HG03060 (cell line): ENCODE data around the gene NUDT10.
A peak's percentile ranks its signal among the peaks of the same experiment; 100 is the strongest.
"Not testable (repeated sequence)": the region's sequence is repeated elsewhere in the genome, so short reads cannot be mapped to it uniquely, and the experiment has no call there.

Source experiments
- ATAC-seq: cut with Tn5 transposase; IDR thresholded peaks from one replicate; pipeline ENCODE4 v1.9.1; 2021; ENCODE audit warnings: low read depth, moderate number of reproducible peaks; ENCODE audit not compliant: unreplicated experiment

NUDT10 gene

DNA sequence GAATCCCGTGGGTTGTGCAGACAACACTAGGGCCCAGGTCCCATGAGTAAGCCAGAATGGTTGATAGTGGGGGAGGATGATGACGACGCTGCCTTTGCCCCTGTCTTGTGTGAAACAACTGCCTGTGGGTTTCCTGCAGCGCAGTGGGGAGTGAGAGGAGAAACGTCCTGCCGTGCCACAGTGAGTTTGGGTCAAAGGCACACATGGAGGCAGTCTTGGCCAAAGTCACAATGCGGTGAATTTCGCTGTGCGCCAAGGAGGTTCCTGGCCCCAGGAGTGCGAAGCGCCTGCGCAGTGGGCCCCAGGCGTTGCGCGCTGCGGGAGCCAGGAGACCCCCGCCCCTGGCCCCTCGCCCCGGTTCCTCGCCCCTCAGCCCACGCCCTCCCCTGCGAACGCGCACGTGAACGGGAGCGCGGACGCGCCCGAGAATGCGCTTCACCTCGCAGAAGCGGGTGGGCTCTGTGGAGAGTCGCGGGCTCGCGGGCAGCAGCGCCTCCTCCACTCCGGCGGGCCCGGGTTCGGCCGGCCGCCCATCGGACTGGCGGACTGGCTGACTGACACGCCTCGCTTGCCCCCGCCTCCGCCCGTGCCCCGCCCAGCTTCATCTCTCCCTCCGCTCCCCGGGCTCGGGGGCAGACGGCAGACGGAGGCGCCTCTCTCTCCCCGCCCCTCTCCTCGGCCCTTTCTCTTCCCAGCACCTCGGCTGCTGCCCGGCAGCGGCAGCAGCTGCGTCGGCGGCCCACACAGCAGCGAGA lies at the start of gene NUDT10:
TSS of gene NUDT10 (plus strand) at position 635 of the 755 bp plus-strand sequence. CDS start 144 bp downstream, outside the sequence.
- no peak for ATAC-seq

DNA sequence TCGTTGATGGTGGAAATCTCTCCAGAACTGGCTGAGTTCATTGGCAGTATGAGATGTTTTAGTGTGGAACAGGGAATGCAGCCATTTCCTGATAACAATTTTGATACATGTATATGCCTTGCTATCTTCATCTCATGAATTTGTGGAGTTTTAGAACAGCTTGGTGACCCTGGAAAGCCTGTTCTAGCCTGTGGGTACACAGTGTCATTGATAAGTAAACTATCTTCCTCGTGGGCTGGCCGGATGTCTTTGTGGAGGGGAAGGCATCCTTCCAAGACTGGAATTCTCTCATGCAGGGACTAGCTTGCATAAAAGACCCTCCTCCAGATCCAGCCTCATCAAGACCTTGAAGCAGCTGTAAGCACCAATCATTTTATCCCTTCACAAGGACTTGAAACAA lies 40.2 kb upstream of the NUDT10 start:
- no peak for ATAC-seq

- ATAC-seq = no peak
Observed at GRCh38 chrX:51296138-51296537, 36.5 kb upstream of the NUDT10 start.

GRCh38 chrX:51316271-51316670 lies 16.4 kb upstream of the NUDT10 start:
- ATAC-seq = no peak

- not testable (repeated sequence) for ATAC-seq
Observed at GRCh38 chrX:51332943-51333785, 542 bp downstream of the NUDT10 start.

GRCh38 chrX:51334276-51334675 lies 1.7 kb downstream of the NUDT10 start:
- ATAC-seq = no peak

GRCh38 chrX:51336584-51336983 lies 4.0 kb downstream of the NUDT10 start:
- peak; percentile 49 for ATAC-seq

- ATAC-seq = no peak
Observed at GRCh38 chrX:51361251-51361650, 28.6 kb downstream of the NUDT10 start.

DNA sequence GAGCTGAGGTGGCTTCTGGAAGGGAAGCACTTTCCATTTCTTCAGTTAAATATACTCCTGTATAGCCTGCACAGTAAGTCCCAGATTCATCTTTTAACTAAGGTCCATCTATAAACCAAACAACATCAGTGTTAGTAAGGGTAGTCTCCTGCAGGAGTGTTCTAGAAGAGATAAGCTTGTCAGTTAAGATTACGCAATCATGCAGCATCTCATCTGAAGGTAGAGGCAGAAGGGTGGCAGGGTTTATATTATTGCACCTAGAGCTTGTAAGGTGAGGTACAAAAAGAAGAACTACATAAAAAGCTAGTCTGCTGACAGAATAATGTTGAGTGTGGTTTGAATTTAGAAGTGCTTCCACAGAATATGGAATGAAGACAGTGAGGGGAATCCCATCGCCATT lies 44.0 kb downstream of the NUDT10 start:
- no peak for ATAC-seq
